Adipose tissue (tissue), 3 donors: ENCODE results near the gene GPR146. TPM values are rescaled to one million over a fixed set of nuclear protein-coding genes. Genes with fewer than 3 reads are reported as not detected.

ENCODE experiments used
- H3K27ac ChIP-seq: one replicate; pipeline ENCODE4 v1.5.1; 2013; ENCODE audit warnings: low read depth, low read length
- WGBS, 3 donors: extraction: QIAGEN DNeasy Blood & Tissue Kit; methylation state at CpG; one replicate each; pipeline ENCODE4 v1.1.7; 2013; 5-methylcytosine and 5-hydroxymethylcytosine counted together
- polyA plus RNA-seq, 3 donors: library from polyadenylated mRNA; stranded (reverse); fragments of 200-250 nt; gene quantifications; one replicate each; pipeline ENCODE4 v1.2.3, GENCODE V29; 2013
- donor health status: healthy with polysubstance abuse.
- donor health status: Bipolar disorder and iron deficiency.
- donor health status: healthy.

The GPR146 gene
- polyA plus RNA-seq, 3 donors = 18.4 to 71.2 (median 41.9) TPM

- no peak overlapping the region for H3K27ac ChIP-seq
- 92 to 94% (median 93%) methylated on average over 21 to 22 of the region's 22 CpGs for WGBS, 3 donors
These were observed 34.6 kb upstream of the GPR146 start for GRCh38 chr7:1009747-1010146.

GRCh38 chr7:1010226-1010625 is 34.1 kb upstream of the GPR146 start:
- no peak overlapping the region for H3K27ac ChIP-seq
- 83 to 87% (median 85%) methylated on average over 13 of the region's 13 CpGs for WGBS, 3 donors

GRCh38 chr7:1011297-1012003 is 32.9 kb upstream of the GPR146 start:
- WGBS, 3 donors = 80 to 84% (median 83%) methylated on average over 13 of the region's 13 CpGs
- H3K27ac ChIP-seq = no peak overlapping the region

- 61 to 85% (median 72%) methylated on average over 32 of the region's 32 CpGs for WGBS, 3 donors
- no peak overlapping the region for H3K27ac ChIP-seq
These were observed 32.2 kb upstream of the GPR146 start for GRCh38 chr7:1012004-1012715.

GRCh38 chr7:1012716-1013095 is 31.6 kb upstream of the GPR146 start:
- 82 to 91% (median 88%) methylated on average over 24 to 30 of the region's 30 CpGs for WGBS, 3 donors
- no peak overlapping the region for H3K27ac ChIP-seq

- 81 to 82% (median 82%) methylated on average over 11 of the region's 11 CpGs for WGBS, 3 donors
- H3K27ac ChIP-seq = no peak overlapping the region
These were observed 30.8 kb upstream of the GPR146 start for GRCh38 chr7:1013581-1013980.

- H3K27ac ChIP-seq = no peak overlapping the region
- WGBS, 3 donors = 89 to 95% (median 93%) methylated on average over 20 of the region's 20 CpGs
These were observed 29.7 kb upstream of the GPR146 start for GRCh38 chr7:1014681-1015080.

- 64 to 84% (median 79%) methylated on average over 28 of the region's 28 CpGs for WGBS, 3 donors
- no peak overlapping the region for H3K27ac ChIP-seq
These were observed 28.9 kb upstream of the GPR146 start for GRCh38 chr7:1015196-1016121.

GRCh38 chr7:1016577-1017531 is 27.5 kb upstream of the GPR146 start:
- 87 to 97% (median 94%) methylated on average over 43 to 51 of the region's 51 CpGs for WGBS, 3 donors
- H3K27ac ChIP-seq = no peak overlapping the region

- no peak overlapping the region for H3K27ac ChIP-seq
- 92 to 94% (median 92%) methylated on average over 34 of the region's 34 CpGs for WGBS, 3 donors
These were observed 26.6 kb upstream of the GPR146 start for GRCh38 chr7:1017586-1018333.

GRCh38 chr7:1018334-1018695 is 26.0 kb upstream of the GPR146 start:
- H3K27ac ChIP-seq = no peak overlapping the region
- 90 to 94% (median 90%) methylated on average over 13 of the region's 13 CpGs for WGBS, 3 donors

- no peak overlapping the region for H3K27ac ChIP-seq
- 82 to 90% (median 85%) methylated on average over 14 of the region's 14 CpGs for WGBS, 3 donors
These were observed 25.0 kb upstream of the GPR146 start for GRCh38 chr7:1019255-1019785.

GRCh38 chr7:1019789-1020610 is 24.3 kb upstream of the GPR146 start:
- WGBS, 3 donors = 90 to 96% (median 93%) methylated on average over 38 to 42 of the region's 42 CpGs
- no peak overlapping the region for H3K27ac ChIP-seq

- WGBS, 3 donors = 73 to 78% (median 76%) methylated on average over 7 of the region's 7 CpGs
- H3K27ac ChIP-seq = no peak overlapping the region
These were observed 23.5 kb upstream of the GPR146 start for GRCh38 chr7:1020849-1021251.

GRCh38 chr7:1021366-1021765 is 23.0 kb upstream of the GPR146 start:
- WGBS, 3 donors = 58 to 96% (median 93%) methylated on average over 7 of the region's 7 CpGs
- H3K27ac ChIP-seq = no peak overlapping the region

- no peak overlapping the region for H3K27ac ChIP-seq
- WGBS, 3 donors = 94 to 96% (median 94%) methylated on average over 24 to 25 of the region's 25 CpGs
These were observed 22.4 kb upstream of the GPR146 start for GRCh38 chr7:1021931-1022330.
